NB4 (cell line): ENCODE measurements around the gene SNRNP25.
A peak's percentile ranks its signal among the peaks of the same experiment; 100 is the strongest.

Source experiments
- DNase-seq: peaks from one replicate; pipeline ENCODE4 v3.0.0; 2010; ENCODE audit warnings: low read depth
- H3K4me3 ChIP-seq: one replicate; pipeline ENCODE4 v1.5.1; 2011; ENCODE audit warnings: mild to moderate bottlenecking, low read depth, low read length, moderate library complexity
- MYC ChIP-seq: IDR thresholded peaks from 2 replicates; pipeline ENCODE4 v1.6.1; 2011; ENCODE audit warnings: low read depth, low read length
- POLR2A ChIP-seq: IDR thresholded peaks from 2 replicates; pipeline ENCODE4 v1.6.1; 2011; ENCODE audit warnings: mild to moderate bottlenecking; ENCODE audit not compliant: insufficient read length; ENCODE audit errors: extremely low read depth
- TF ChIP-seq, protein P1 (sequence below): IDR thresholded peaks from one replicate; pipeline ENCODE4 v1.5.1; 2012; ENCODE audit warnings: low read depth, low read length
- TF ChIP-seq, protein P2 (sequence below): IDR thresholded peaks from 2 replicates; pipeline ENCODE4 v1.6.1; 2011; ENCODE audit warnings: low read depth, low read length

Gene SNRNP25

DNA sequence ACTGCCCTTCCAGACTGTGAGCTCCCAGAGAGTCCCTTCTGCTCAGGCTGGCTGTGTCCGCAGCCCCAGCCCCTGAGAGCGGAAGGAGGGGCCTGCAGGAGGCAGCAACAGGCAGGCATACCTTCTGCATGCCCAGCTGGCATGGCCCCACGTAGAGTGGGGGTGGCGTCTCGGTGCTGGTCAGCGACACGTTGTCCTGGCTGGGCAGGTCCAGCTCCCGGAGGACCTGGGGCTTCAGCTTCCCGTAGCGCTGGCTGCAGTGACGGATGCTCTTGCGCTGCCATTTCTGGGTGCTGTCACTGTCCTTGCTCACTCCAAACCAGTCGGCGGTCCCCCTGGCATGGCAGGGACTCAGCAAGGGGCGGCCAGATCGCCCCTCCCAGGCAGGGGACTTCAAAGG, 9.8 kb downstream of the SNRNP25 start:
- TF ChIP-seq, protein P1, sequence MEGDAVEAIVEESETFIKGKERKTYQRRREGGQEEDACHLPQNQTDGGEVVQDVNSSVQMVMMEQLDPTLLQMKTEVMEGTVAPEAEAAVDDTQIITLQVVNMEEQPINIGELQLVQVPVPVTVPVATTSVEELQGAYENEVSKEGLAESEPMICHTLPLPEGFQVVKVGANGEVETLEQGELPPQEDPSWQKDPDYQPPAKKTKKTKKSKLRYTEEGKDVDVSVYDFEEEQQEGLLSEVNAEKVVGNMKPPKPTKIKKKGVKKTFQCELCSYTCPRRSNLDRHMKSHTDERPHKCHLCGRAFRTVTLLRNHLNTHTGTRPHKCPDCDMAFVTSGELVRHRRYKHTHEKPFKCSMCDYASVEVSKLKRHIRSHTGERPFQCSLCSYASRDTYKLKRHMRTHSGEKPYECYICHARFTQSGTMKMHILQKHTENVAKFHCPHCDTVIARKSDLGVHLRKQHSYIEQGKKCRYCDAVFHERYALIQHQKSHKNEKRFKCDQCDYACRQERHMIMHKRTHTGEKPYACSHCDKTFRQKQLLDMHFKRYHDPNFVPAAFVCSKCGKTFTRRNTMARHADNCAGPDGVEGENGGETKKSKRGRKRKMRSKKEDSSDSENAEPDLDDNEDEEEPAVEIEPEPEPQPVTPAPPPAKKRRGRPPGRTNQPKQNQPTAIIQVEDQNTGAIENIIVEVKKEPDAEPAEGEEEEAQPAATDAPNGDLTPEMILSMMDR = no peak
- TF ChIP-seq, protein P2, sequence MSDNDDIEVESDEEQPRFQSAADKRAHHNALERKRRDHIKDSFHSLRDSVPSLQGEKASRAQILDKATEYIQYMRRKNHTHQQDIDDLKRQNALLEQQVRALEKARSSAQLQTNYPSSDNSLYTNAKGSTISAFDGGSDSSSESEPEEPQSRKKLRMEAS = no peak
- TF ChIP-seq POLR2A = no peak
- TF ChIP-seq MYC = no peak
- H3K4me3 ChIP-seq = no peak overlapping the region
- DNase-seq = no peak

DNA sequence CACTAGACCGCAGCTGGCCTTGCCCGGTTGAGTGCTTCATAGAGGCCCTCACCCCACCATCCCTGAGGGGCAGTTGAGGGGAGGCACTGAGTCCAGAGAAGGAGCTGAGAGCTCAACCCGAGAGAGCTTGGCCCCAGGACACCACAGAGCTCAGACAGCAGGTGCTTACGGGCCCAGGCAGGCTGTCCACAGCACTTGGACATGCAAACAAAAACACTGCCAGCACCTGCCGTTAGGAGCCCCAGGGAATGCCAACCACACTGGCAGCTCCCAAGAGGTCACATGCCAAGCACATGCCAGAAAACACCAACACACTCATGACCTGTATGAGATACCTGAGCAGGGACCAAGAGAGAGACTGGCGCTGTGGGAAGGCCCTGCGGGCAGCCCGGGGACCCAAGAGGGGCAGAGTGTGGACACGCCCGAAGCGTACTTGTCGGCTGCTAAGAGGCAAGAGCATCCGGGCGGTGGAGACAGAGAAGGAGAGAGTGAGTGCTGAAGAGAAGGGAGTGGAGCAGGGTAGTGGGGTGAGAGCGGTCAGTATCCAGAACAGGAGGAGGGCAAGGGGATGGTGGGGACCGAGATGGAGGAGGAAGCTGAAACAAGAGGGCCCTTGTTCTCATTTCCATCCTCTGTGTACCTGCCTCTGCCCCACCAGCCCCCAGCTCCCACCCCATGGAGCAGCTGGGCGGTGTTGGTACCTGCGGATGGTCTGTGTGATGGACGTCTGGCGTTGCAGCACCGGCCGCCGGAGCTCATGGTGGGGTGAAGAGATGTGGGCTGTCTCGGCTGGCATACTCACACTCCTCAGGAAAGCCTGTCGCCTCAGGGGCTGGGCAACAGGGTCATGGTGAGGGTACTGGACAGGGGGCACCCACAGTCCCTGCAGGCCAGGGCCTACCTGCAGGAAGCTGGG, 10.6 kb downstream of the SNRNP25 start:
- DNase-seq = no peak
- TF ChIP-seq, protein P2 = no peak
- TF ChIP-seq POLR2A = no peak
- TF ChIP-seq, protein P1 = no peak
- TF ChIP-seq MYC = no peak
- no peak overlapping the region for H3K4me3 ChIP-seq

DNA sequence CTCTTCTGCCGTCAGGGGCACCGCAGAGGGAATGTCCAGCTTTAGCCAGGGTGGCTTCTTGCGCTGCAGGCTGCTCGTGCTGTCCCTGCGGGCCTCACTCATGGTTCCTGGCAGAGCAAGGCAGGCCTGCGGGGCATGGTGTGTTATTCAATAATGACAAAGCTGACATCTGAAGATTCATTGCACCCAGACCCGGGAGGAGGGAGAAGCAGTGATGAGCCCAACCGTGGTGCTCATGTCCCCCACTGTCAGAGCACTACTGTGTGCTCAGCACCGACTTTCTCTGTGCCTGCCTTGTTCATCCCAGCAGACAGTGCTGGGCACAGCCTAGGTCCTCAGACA, 11.3 kb downstream of the SNRNP25 start:
- no peak for TF ChIP-seq POLR2A
- TF ChIP-seq, protein P1 = no peak
- TF ChIP-seq, protein P2 = no peak
- TF ChIP-seq MYC = no peak
- H3K4me3 ChIP-seq = no peak overlapping the region

DNA sequence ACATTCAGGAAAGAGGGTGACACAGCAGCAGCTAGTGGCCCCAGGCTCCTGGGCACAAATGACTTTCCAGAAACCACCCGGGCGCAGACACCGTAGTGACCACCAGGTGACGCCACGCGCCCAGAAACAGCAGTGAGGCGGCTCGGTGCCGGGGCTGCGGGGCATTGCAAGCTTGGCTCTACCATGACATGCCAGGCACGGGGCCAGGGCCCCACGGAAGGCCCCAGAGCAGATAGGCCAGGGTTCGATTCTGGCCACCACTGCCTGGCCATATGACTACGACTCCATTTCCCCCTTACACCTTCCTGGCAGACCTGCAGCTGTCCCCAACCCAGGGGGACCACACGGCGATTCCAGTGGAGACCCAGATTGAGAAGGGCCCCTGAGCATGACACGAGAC, 12.1 kb downstream of the SNRNP25 start:
- H3K4me3 ChIP-seq = no peak overlapping the region
- DNase-seq = peak; percentile 75
- TF ChIP-seq POLR2A (no peak), MYC (0 out of 2 replicates have a peak, but pooled peaks have one; percentile 43)
- TF ChIP-seq, protein P1 = peak; percentile 87
- TF ChIP-seq, protein P2 = 0 out of 2 replicates have a peak, but pooled peaks have one; percentile 23

More for the DNA sequence above, 11.3 kb downstream of the SNRNP25 start:
- no peak for DNase-seq

DNA sequence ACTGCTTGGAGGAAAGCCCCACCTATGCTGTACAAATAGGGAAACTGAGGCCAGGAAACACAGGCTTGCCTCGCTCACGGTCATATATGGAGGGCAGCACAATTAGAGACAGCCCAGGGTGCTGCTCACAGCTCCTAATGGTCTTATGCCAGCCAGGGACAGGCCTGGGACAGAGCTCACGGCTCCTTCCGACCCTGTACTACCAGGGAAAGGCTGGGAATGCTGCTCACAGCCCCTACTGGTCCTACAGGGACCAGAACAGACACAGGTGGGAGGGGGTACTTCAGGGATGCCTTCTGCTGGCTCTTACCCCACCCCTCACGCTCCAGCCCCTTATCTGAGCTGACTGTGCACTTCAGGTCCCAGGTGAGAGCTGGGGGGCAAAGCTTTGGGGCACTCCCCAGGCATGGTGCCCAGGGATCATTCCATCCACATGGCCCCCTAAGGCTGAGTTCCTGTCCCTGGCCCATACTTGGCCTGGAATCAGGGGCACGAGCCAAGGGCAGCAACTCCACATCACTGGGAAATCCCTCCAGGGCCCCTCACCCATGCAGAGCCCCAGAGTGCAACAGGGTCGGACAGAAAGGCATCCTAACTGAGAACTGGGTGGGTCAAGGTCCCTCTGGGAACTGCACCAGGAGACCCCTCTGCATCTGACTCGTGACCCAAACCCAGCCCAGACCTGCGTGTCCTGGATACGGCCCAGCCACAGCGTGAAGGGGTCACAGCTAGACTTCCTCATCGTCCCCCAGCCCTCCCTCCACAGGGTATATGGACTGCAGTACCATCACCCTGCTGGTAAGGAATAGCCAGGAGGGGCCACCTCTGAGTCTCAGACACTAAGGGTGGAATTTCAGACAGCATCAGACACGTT, 12.9 kb downstream of the SNRNP25 start:
- TF ChIP-seq, protein P2 = no peak
- TF ChIP-seq POLR2A (no peak), MYC (no peak)
- TF ChIP-seq, protein P1 = no peak
- no peak overlapping the region for H3K4me3 ChIP-seq
- no peak for DNase-seq
